Esophagus squamous epithelium (tissue), 4 donors: Measurements from ENCODE around the gene ADCYAP1.

Experiments
- CTCF ChIP-seq, 6 experiments: fragments of 450-650 bp in 4 of 6; fragments of 200-600 bp in 2 of 6; sonication (generic) in 2 of 6; IDR thresholded peaks; one replicate each; pipeline ENCODE4 v1.5.1; 2016 to 2019; ENCODE audit warnings: antibody characterized with exemption in 6 of 6, mild to moderate bottlenecking in 4 of 6, moderate library complexity in 4 of 6
- POLR2A ChIP-seq, 4 donors: fragments of 450-650 bp; IDR thresholded peaks; one replicate each; pipeline ENCODE4 v1.6.1; 2017; ENCODE audit warnings: antibody characterized with exemption in 4 of 4, mild to moderate bottlenecking in 4 of 4, moderate library complexity in 3 of 4

- TF ChIP-seq CTCF (IDR thresholded peaks at IDR 0.05) (no peak), POLR2A (IDR thresholded peaks at IDR 0.05) (no peak)
Measured at GRCh38 chr18:916562-916961, 11.9 kb downstream of the ADCYAP1 start.
